Parathyroid adenoma (tissue), 2 donors: ENCODE results near the gene MEI1.

Source experiments
- H2AFZ ChIP-seq: fragments of 300-600 bp; sonication (generic); one replicate; pipeline ENCODE4 v1.7.0; 2017; ENCODE audit warnings: antibody characterized with exemption, mild to moderate bottlenecking
- H3K27ac ChIP-seq: fragments of 300-600 bp; sonication (generic); one replicate; pipeline ENCODE4 v1.7.0; 2017
- H3K27me3 ChIP-seq: fragments of 300-600 bp; sonication (generic); one replicate; pipeline ENCODE4 v1.7.0; 2017; ENCODE audit warnings: low read length; ENCODE audit not compliant: control insufficient read depth, insufficient read depth
- H3K36me3 ChIP-seq: fragments of 300-600 bp; sonication (generic); one replicate; pipeline ENCODE4 v1.7.0; 2017; ENCODE audit warnings: low read length; ENCODE audit not compliant: control insufficient read depth, insufficient read depth
- H3K4me1 ChIP-seq: fragments of 300-600 bp; sonication (generic); one replicate; pipeline ENCODE4 v1.7.0; 2017; ENCODE audit warnings: control low read depth
- H3K4me2 ChIP-seq: fragments of 300-600 bp; sonication (generic); one replicate; pipeline ENCODE4 v1.7.0; 2017; ENCODE audit warnings: low read length
- H3K4me3 ChIP-seq: fragments of 300-600 bp; sonication (generic); one replicate; pipeline ENCODE4 v1.7.0; 2017; ENCODE audit warnings: low read depth, low read length
- H3K79me2 ChIP-seq: fragments of 300-600 bp; sonication (generic); one replicate; pipeline ENCODE4 v1.7.0; 2017; ENCODE audit warnings: control low read depth
- H3K9ac ChIP-seq: fragments of 300-600 bp; sonication (generic); one replicate; pipeline ENCODE4 v1.7.0; 2017; ENCODE audit warnings: mild to moderate bottlenecking
- H3K9me3 ChIP-seq: fragments of 300-600 bp; sonication (generic); one replicate; pipeline ENCODE4 v1.7.0; 2017; ENCODE audit warnings: low read length; ENCODE audit not compliant: control insufficient read depth
- CTCF ChIP-seq: fragments of 300-600 bp; sonication (generic); IDR thresholded peaks from one replicate; pipeline ENCODE4 v1.7.0; 2017; ENCODE audit warnings: antibody characterized with exemption, mild to moderate bottlenecking
- donor health status: primary hyperparathyroidism.

The MEI1 gene

GRCh38 chr22:41656556-41656955 is 42.7 kb upstream of the MEI1 start:
- Histone ChIP-seq H3K36me3 (no peaks in the 10 kb centered on the region), H3K27me3 (no peaks in the 10 kb centered on the region), H3K79me2 (no peaks in the 10 kb centered on the region), H3K27ac (no peak overlapping the region), H3K4me1 (no peaks in the 10 kb centered on the region), H3K4me2 (no peak overlapping the region), H3K9me3 (no peaks in the 10 kb centered on the region), H2AFZ (no peak overlapping the region), H3K4me3 (no peak overlapping the region), H3K9ac (no peak overlapping the region)
- no peak for TF ChIP-seq CTCF

- Histone ChIP-seq H3K9ac (no peak overlapping the region), H3K27me3 (no peaks in the 10 kb centered on the region), H3K4me3 (no peak overlapping the region), H3K4me2 (no peak overlapping the region), H3K4me1 (no peaks in the 10 kb centered on the region), H3K79me2 (no peaks in the 10 kb centered on the region), H3K9me3 (no peaks in the 10 kb centered on the region), H2AFZ (no peak overlapping the region), H3K36me3 (no peaks in the 10 kb centered on the region), H3K27ac (no peak overlapping the region)
- no peak for TF ChIP-seq CTCF
These were observed 41.6 kb upstream of the MEI1 start for GRCh38 chr22:41657709-41658108.

- H3K27ac ChIP-seq: no peak overlapping the region
- H3K36me3 ChIP-seq: no peaks in the 10 kb centered on the region
- H3K79me2 ChIP-seq: no peaks in the 10 kb centered on the region
- H3K9ac ChIP-seq: no peak overlapping the region
- no peak overlapping the region for H3K4me3 ChIP-seq
- TF ChIP-seq CTCF: no peak
- H2AFZ ChIP-seq: no peak overlapping the region
- H3K9me3 ChIP-seq: no peaks in the 10 kb centered on the region
- H3K4me2 ChIP-seq: no peak overlapping the region
- H3K27me3 ChIP-seq: no peaks in the 10 kb centered on the region
- H3K4me1 ChIP-seq: no peaks in the 10 kb centered on the region
These were observed 40.4 kb upstream of the MEI1 start for GRCh38 chr22:41658869-41659268.

- H3K36me3 ChIP-seq: no peaks in the 10 kb centered on the region
- no peak overlapping the region for H3K27ac ChIP-seq
- no peaks in the 10 kb centered on the region for H3K27me3 ChIP-seq
- no peak for TF ChIP-seq CTCF
- H3K9me3 ChIP-seq: no peaks in the 10 kb centered on the region
- no peak overlapping the region for H2AFZ ChIP-seq
- H3K9ac ChIP-seq: no peak overlapping the region
- no peaks in the 10 kb centered on the region for H3K79me2 ChIP-seq
- H3K4me1 ChIP-seq: no peaks in the 10 kb centered on the region
- H3K4me2 ChIP-seq: no peak overlapping the region
- H3K4me3 ChIP-seq: no peak overlapping the region
These were observed 39.4 kb upstream of the MEI1 start for GRCh38 chr22:41659941-41660340.

- Histone ChIP-seq H3K27ac (no peak overlapping the region), H3K4me2 (no peak overlapping the region), H3K4me3 (no peak overlapping the region), H3K79me2 (no peaks in the 10 kb centered on the region), H2AFZ (no peak overlapping the region), H3K4me1 (no peaks in the 10 kb centered on the region), H3K9ac (no peak overlapping the region), H3K36me3 (no peaks in the 10 kb centered on the region), H3K27me3 (no peaks in the 10 kb centered on the region), H3K9me3 (no peaks in the 10 kb centered on the region)
- TF ChIP-seq CTCF: no peak
These were observed 38.9 kb upstream of the MEI1 start for GRCh38 chr22:41660416-41660815.
